GM12878 (cell line): ENCODE measurements around the gene MYCBP. TPM values are rescaled to one million over a fixed set of nuclear protein-coding genes. Genes with fewer than 3 reads are reported as not detected.

Experiments used
- ATAC-seq: fragments of 200-7000 bp; cut with Tn5 transposase; 3 replicates; pipeline ENCODE4 v1.9.1; 2020; ENCODE audit warnings: mild to moderate bottlenecking, moderate library complexity
- BruUV-seq: library from RNA; stranded (reverse); fragments of 400-500 nt; replicated peaks from 2 replicates; lab custom pipeline; 2021; lab: Mats Ljungman, UMichigan
- CTCF ChIA-PET: fragments of 300-600 bp; sonication (Branson Sonifier 250); formaldehyde crosslinking; extraction: SDS; loops from one replicate; lab custom pipeline; 2021; ENCODE audit warnings: inconsistent platforms; lab: Yijun Ruan, JAX
- POLR2A ChIA-PET: fragments of 350-600 bp; formaldehyde crosslinking; extraction: SDS; loops from one replicate; lab custom pipeline; 2021; ENCODE audit warnings: inconsistent platforms; lab: Charles Lee
- RAD21 ChIA-PET: fragments of 300-600 bp; sonication (Branson Sonifier 250); formaldehyde crosslinking; loops from one replicate; lab custom pipeline; 2023; ENCODE audit warnings: antibody characterized with exemption; ENCODE audit not compliant: unreplicated experiment; lab: Charles Lee
- SMC1A ChIA-PET: fragments of 300-600 bp; sonication (Branson Sonifier 250); formaldehyde crosslinking; loops from one replicate; lab custom pipeline; 2023; ENCODE audit not compliant: unreplicated experiment, uncharacterized antibody; lab: Charles Lee
- DNase-seq: peaks from one replicate; pipeline ENCODE4 v3.0.0-alpha.2; 2011; ENCODE audit warnings: low read depth, low spot score
- FAIRE-seq: peaks from 3 replicates; lab custom pipeline; 2011; peaks lifted over from hg19 to GRCh38; lab: Jason Lieb, UNC
- H2AFZ ChIP-seq: 2 replicates; pipeline ENCODE4 v1.6.0; 2011; ENCODE audit warnings: low read depth, low read length, control low read depth; ENCODE audit not compliant: control insufficient read depth
- H3K27ac ChIP-seq: 2 replicates; pipeline ENCODE4 v1.5.1; 2011; ENCODE audit warnings: control low read depth; ENCODE audit not compliant: control insufficient read depth, insufficient read depth
- H3K27me3 ChIP-seq, 2 experiments: replicated peaks in 1 of 2; 2 replicates each; pipeline versions ENCODE4 v1.6.0 to v1.6.1; 2011; ENCODE audit warnings: low read length in 1 of 2; ENCODE audit not compliant: control insufficient read depth in 2 of 2, insufficient read depth in 2 of 2
- H3K36me3 ChIP-seq, 2 experiments: 2 replicates each; pipeline ENCODE4 v1.5.1; 2011; ENCODE audit warnings: low read length in 1 of 2; ENCODE audit not compliant: control insufficient read depth in 2 of 2, insufficient read depth in 2 of 2
- H3K4me1 ChIP-seq: 2 replicates; pipeline ENCODE4 v1.6.1; 2011; ENCODE audit warnings: mild to moderate bottlenecking, low read length, moderate library complexity, mixed read lengths; ENCODE audit not compliant: control insufficient read depth, insufficient read depth
- H3K4me2 ChIP-seq: 2 replicates; pipeline ENCODE4 v1.6.0; 2011; ENCODE audit warnings: control low read depth; ENCODE audit not compliant: control insufficient read depth, insufficient read depth
- H3K4me3 ChIP-seq: fragments of 200-600 bp; sonication (generic); 2 replicates; pipeline ENCODE4 v1.5.1; 2016
- H3K79me2 ChIP-seq: 2 replicates; pipeline ENCODE4 v1.6.0; 2011; ENCODE audit warnings: low read length; ENCODE audit not compliant: control insufficient read depth, insufficient read depth
- H3K9ac ChIP-seq: 2 replicates; pipeline ENCODE4 v1.8.0; 2011; ENCODE audit warnings: low read length, control low read depth, mixed read lengths; ENCODE audit not compliant: control insufficient read depth, insufficient read depth
- H3K9me3 ChIP-seq: replicated peaks from 3 replicates; pipeline ENCODE4 v1.5.1; 2011; ENCODE audit warnings: mild to moderate bottlenecking, low read length; ENCODE audit not compliant: control insufficient read depth, insufficient read depth
- H4K20me1 ChIP-seq: 2 replicates; pipeline ENCODE4 v1.6.0; 2011; ENCODE audit not compliant: control insufficient read depth, insufficient read depth
- ETV6 ChIP-seq, 2 experiments: fragments of 450-650 bp in 1 of 2; IDR thresholded peaks in 1 of 2; conservative IDR thresholded peaks in 1 of 2; 2 replicates each; pipeline ENCODE4 v1.6.1; 2014; ENCODE audit warnings: antibody characterized with exemption in 1 of 2, borderline replicate concordance in 1 of 2, low read depth in 1 of 2, mild to moderate bottlenecking in 1 of 2, moderate library complexity in 1 of 2
- POLR2AphosphoS2 ChIP-seq: IDR thresholded peaks from 2 replicates; pipeline ENCODE4 v1.6.1; 2011; ENCODE audit warnings: low read depth, mild to moderate bottlenecking, low read length, improper control_type of control experiment, moderate library complexity
- POLR2AphosphoS5 ChIP-seq: IDR thresholded peaks from 2 replicates; pipeline ENCODE4 v1.6.1; 2011; ENCODE audit warnings: mild to moderate bottlenecking, low read length, inconsistent platforms
- RAD21 ChIP-seq: IDR thresholded peaks from 2 replicates; pipeline ENCODE4 v1.6.1; 2011; ENCODE audit warnings: mild to moderate bottlenecking, low read depth, low read length, moderate library complexity; ENCODE audit not compliant: insufficient read depth
- SP1 ChIP-seq: IDR thresholded peaks from one replicate; pipeline ENCODE4 v1.6.1; 2011; ENCODE audit warnings: low read depth, low read length
- STAT3 ChIP-seq: IDR thresholded peaks from 2 replicates; pipeline ENCODE4 v1.6.1; 2011; ENCODE audit warnings: low read depth, low read length, improper control_type of control experiment
- WGBS: methylation state at CpG from one replicate; pipeline ENCODE4 v1.1.6; 2016; ENCODE audit warnings: low lambda C conversion rate; ENCODE audit not compliant: insufficient replicate concordance, insufficient coverage; ENCODE audit errors: missing lambda C conversion rate; 5-methylcytosine and 5-hydroxymethylcytosine counted together
- in situ Hi-C: fragments of 300-500 bp; cut with MboI; formaldehyde crosslinking; loops from 9 replicates; pipeline ENCODE4 v1.14.3; 2018; ENCODE audit warnings: mixed read lengths
- intact Hi-C: fragments of 100-400 bp; cut with micrococcal nuclease; formaldehyde crosslinking; loops from one replicate; pipeline ENCODE4 v1.14.2; 2022; ENCODE audit not compliant: unreplicated experiment
- polyA plus RNA-seq, 11 experiments: library from polyadenylated mRNA; depleted of rRNA in 4 of 11; unstranded in 6 of 11; stranded (reverse) in 5 of 11; fragments of >200 nt; fragmentation: Nextera tagmentation in 4 of 11; fragmentation: Illumina TruSeq in 1 of 11; extraction: Ambion mirVana in 4 of 11; extraction: Trizol in 1 of 11; gene quantifications; 1 replicate in 1 of 11; 2 replicates in 10 of 11; pipeline versions ENCODE4 v1.2.1 to v1.2.3, GENCODE V29; 2011 to 2016; ENCODE audit warnings: inconsistent platforms in 2 of 11, missing spikeins in 2 of 11, low read depth in 1 of 11
- total RNA-seq, 4 experiments: library from RNA; depleted of rRNA in 3 of 4; stranded (reverse); fragments of >200 nt in 3 of 4; fragmentation: Illumina TruSeq in 1 of 4; extraction: Trizol in 1 of 4; gene quantifications; 2 replicates each; pipeline versions ENCODE4 v1.2.1 to v1.2.3, GENCODE V29; 2013 to 2021
- TF ChIP-seq, protein P1 (sequence below): fragments of 450-650 bp; IDR thresholded peaks from 2 replicates; pipeline ENCODE4 v1.6.1; 2017; ENCODE audit warnings: mild to moderate bottlenecking, low read depth, inconsistent platforms; ENCODE audit not compliant: poor library complexity, severe bottlenecking

Gene MYCBP
- total and polyA plus RNA-seq, 10 of the 15 experiments (the other 5 are each of a cell fraction or from before 2014, with no cell fraction given) = 26.1 to 210 (median 43.1) TPM

- no TSS peak for BruUV-seq
- no peaks in the 10 kb centered on the region for H3K79me2 ChIP-seq
- H3K4me3 ChIP-seq = no peak overlapping the region
- no peak overlapping the region for H3K4me2 ChIP-seq
- POLR2A ChIA-PET = interaction anchor here (1.0 kb wide), 1 partner anchor 210 kb away, joined by 5 read pairs; no protein-coding TSS in a partner anchor
- TF ChIP-seq ETV6 (conservative IDR thresholded peaks at IDR 0.05 in 1 of 2, IDR thresholded peaks at IDR 0.05 in 1 of 2; ENCODE audit: borderline replicate concordance in 1 of 2, low read depth in 1 of 2) (no peak), RAD21 (no peak), POLR2AphosphoS5 (no peak), SP1 (no peak), STAT3 (no peak), POLR2AphosphoS2 (no peak)
- TF ChIP-seq, protein P1, sequence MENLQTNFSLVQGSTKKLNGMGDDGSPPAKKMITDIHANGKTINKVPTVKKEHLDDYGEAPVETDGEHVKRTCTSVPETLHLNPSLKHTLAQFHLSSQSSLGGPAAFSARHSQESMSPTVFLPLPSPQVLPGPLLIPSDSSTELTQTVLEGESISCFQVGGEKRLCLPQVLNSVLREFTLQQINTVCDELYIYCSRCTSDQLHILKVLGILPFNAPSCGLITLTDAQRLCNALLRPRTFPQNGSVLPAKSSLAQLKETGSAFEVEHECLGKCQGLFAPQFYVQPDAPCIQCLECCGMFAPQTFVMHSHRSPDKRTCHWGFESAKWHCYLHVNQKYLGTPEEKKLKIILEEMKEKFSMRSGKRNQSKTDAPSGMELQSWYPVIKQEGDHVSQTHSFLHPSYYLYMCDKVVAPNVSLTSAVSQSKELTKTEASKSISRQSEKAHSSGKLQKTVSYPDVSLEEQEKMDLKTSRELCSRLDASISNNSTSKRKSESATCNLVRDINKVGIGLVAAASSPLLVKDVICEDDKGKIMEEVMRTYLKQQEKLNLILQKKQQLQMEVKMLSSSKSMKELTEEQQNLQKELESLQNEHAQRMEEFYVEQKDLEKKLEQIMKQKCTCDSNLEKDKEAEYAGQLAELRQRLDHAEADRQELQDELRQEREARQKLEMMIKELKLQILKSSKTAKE = no peak
- intact Hi-C loops (loop anchor here (5.0 kb wide), 2 partner anchors 212 to 777 kb away; no protein-coding TSS in a partner anchor), in situ Hi-C loops (loop anchor here (5.0 kb wide), 1 partner anchor 792 kb away; no protein-coding TSS in a partner anchor)
- RAD21 ChIA-PET = interaction anchor here (0.7 to 1.6 kb wide), 9 partner anchors 16 to 791 kb away, joined by 3 to 8 read pairs (median 3); partner anchors contain the start of gene POU3F1
- no peaks in the 10 kb centered on the region; the same call in 1 of the 3 replicates for H3K9me3 ChIP-seq
- H3K9ac ChIP-seq = no peak overlapping the region
- no peak for ATAC-seq
- SMC1A ChIA-PET = interaction anchor here (0.6 to 1.8 kb wide), 9 partner anchors 16 to 795 kb away, joined by 3 to 8 read pairs (median 3); no protein-coding TSS in a partner anchor
- CTCF ChIA-PET = interaction anchor here (0.8 to 4.7 kb wide), 17 partner anchors 8 to 793 kb away, joined by 3 to 33 read pairs (median 4); no protein-coding TSS in a partner anchor
- H3K36me3 ChIP-seq = no peaks in the 10 kb centered on the region
- WGBS = 51% methylated on average over 2 of the region's 2 CpGs
- no peaks in the 10 kb centered on the region for H4K20me1 ChIP-seq
- DNase-seq = no peak
- H3K27me3 ChIP-seq = no peaks in the 10 kb centered on the region
- H2AFZ ChIP-seq = no peak overlapping the region
- FAIRE-seq = no peak
- no peak overlapping the region for H3K27ac ChIP-seq
- H3K4me1 ChIP-seq = peaks cover 8% of the 10 kb centered on the region
Observed at GRCh38 chr1:38819516-38819915, 53.6 kb downstream of the MYCBP start.
